Urinary bladder (tissue), 4 donors: ENCODE data around the gene LARGE2. TPM values are rescaled to one million over a fixed set of nuclear protein-coding genes. Genes with fewer than 3 reads are reported as not detected.

Experiments used
- DNase-seq: peaks from one replicate; pipeline ENCODE4 v3.0.0-alpha.2; 2015; ENCODE audit errors: extremely low spot score
- H3K27ac ChIP-seq: one replicate; pipeline ENCODE4 v1.5.1; 2013; ENCODE audit warnings: low read depth, mild to moderate bottlenecking, moderate library complexity
- H3K36me3 ChIP-seq: one replicate; pipeline ENCODE4 v1.6.1; 2013; ENCODE audit warnings: mild to moderate bottlenecking, moderate library complexity; ENCODE audit not compliant: insufficient read depth
- H3K4me1 ChIP-seq: one replicate; pipeline ENCODE4 v1.6.1; 2013; ENCODE audit warnings: mild to moderate bottlenecking, moderate library complexity; ENCODE audit not compliant: insufficient read depth
- H3K4me3 ChIP-seq: one replicate; pipeline ENCODE4 v1.5.1; 2013; ENCODE audit warnings: low read depth, low read length
- WGBS: extraction: QIAGEN DNeasy Blood & Tissue Kit; methylation state at CpG from one replicate; pipeline ENCODE4 v1.1.7; 2013; 5-methylcytosine and 5-hydroxymethylcytosine counted together
- polyA plus RNA-seq: library from polyadenylated mRNA; stranded (reverse); fragments of 200-250 nt; gene quantifications from one replicate; pipeline ENCODE4 v1.2.3, GENCODE V29; 2013
- total RNA-seq: library from RNA; depleted of rRNA; stranded (reverse); fragments of >200 nt; gene quantifications from one replicate; pipeline ENCODE4 v1.2.3, GENCODE V29; 2014
- donor health status: healthy with polysubstance abuse.
- donor health status: healthy.

Gene LARGE2
- total and polyA plus RNA-seq, 2 donors: 1.3 to 4.0 TPM

DNA sequence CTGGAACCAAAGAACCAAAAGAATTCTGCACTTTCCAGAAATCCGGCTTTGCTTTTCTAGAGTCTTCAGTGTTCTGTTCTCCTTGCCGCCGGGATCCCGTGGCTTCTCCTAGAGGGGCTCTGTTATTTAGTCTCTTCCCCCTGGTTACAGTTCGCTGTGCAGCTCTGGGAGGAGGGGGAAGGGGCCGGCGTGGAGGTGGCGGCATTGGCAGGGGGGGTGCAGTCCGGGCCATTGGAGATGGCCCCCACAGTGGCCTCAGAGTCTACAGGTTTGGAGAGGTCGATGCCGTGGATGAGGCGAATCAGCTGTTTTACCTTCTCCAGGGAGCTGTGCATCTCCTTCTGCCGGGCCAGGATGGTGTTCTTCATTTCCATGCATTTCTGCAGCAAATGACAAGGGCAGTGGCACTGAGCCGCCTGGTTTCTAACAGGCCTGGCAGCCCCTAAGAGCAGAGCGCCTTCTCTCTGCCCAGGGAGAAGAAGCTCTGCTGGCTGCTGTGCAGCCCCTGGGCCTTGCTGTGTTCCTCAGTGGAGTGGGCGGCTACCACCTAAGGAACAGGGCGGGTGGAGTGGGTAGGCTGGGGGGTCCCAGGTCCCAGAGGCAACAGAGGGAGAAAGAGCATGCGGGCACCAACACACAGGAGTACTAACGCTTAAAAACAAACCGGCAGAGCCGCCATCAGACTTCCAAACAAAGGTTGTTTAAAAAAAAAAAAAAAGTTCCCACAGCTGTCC is 11.6 kb downstream of the LARGE2 start:
- DNase-seq: no peak
- H3K4me3 ChIP-seq: no peak overlapping the region
- H3K36me3 ChIP-seq: peaks cover 6% of the 10 kb centered on the region
- WGBS: 89% methylated on average over 21 of the region's 21 CpGs
- no peak overlapping the region for H3K27ac ChIP-seq
- no peaks in the 10 kb centered on the region for H3K4me1 ChIP-seq

DNA sequence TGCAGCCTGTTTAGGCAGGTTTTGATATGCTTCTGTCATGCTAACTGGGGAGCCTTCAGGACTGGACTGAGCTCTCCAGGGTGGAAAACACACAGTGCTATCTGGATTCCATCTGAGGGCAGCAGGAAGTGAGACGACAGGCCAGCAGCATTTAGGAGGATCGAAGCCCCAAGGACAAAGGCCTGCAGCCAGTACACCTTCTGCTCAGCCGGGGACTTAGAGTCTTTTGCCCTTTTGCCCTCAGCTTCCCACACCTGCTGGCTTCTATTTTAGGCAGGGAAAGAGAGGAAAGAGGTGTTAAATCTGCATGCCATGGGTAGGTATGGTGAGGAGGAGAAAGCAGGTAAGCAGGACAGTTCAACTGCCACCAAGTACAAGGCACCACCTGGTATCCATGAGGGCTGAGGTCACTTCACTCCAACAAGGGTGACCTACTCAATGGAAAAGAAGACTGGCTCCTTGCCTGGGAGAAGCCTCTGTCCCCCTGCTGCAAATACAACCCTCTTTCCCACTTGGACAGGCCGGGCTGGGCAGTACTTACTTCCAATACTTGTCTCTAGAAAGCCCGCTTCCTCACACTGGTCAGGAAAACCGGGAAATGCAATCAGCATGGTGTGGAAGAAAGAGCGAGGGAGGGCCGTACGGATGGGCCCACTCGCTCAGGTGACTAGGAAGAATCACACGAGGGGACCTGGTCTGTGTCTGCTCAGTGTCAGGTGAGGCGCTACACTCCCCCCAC is 12.3 kb downstream of the LARGE2 start:
- H3K27ac ChIP-seq: no peak overlapping the region
- no peaks in the 10 kb centered on the region for H3K4me1 ChIP-seq
- no peak overlapping the region for H3K4me3 ChIP-seq
- WGBS: 83% methylated on average over 12 of the region's 12 CpGs
- peaks cover 6% of the 10 kb centered on the region for H3K36me3 ChIP-seq
- DNase-seq: no peak

DNA sequence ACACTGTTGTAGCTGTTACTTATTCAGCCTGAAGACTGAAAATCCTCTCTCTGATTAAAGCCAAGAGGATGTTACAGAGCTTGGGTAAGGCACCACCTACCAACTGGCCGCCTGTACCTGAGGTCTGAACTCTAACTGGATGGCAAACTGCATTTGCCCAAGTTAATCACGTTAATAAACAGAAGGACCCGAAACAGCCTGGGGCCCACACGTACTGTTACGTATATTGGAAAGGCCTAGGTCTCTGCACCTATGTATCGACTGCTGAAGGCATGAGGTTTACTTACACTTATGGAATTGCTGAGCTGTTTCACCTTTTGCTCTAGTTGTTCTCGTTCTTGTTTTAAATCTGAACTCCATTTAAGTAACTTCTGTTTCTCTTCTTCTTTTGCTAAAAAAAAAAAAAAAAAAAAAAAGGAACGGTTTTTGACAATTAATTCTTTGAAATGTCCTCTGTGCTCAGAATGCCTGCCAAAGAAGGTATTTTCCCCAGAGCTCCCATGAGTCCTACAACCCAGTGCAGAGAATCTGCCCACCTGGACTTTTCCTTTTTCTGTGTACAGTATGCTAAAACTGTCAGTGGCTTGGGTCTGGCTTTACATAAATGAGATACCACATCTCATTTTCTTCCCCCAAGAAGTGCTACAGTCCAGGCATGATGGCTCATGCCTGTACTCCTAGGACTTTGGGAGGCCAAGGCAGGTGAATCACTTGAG is 13.1 kb downstream of the LARGE2 start:
- no peak for DNase-seq
- Histone ChIP-seq H3K36me3 (peaks cover 6% of the 10 kb centered on the region), H3K27ac (no peak overlapping the region), H3K4me1 (no peaks in the 10 kb centered on the region), H3K4me3 (no peak overlapping the region)
- WGBS: 91% methylated on average over 8 of the region's 8 CpGs

DNA sequence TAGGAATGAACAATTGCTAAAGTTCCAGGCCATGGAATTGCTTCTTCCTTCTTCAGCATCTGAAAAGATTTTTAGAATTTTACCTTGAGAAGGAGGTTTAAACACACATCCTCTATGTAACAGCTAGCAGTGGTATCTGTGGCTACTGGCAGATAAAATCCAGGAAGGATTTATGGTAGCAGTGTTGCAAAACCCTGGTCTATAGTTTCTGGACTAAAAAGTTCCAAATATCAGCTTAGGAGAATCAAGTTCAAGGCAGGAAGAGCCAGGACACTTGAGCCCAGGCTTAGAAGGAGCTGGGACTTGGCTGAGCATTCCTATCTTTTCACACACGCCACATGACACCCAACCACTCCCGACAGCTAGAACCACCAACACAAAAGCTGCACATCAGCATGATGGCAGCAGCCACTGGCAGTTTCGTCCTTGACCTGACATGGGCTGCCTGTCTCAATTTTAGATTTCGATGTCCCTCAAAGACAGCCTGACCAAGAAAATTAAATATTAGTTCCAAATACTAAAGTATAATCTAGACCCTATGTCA is 14.1 kb downstream of the LARGE2 start:
- peaks cover 6% of the 10 kb centered on the region for H3K36me3 ChIP-seq
- H3K27ac ChIP-seq: no peak overlapping the region
- WGBS: 85% methylated on average over 4 of the region's 4 CpGs
- no peak for DNase-seq
- no peaks in the 10 kb centered on the region for H3K4me1 ChIP-seq
- H3K4me3 ChIP-seq: no peak overlapping the region

DNA sequence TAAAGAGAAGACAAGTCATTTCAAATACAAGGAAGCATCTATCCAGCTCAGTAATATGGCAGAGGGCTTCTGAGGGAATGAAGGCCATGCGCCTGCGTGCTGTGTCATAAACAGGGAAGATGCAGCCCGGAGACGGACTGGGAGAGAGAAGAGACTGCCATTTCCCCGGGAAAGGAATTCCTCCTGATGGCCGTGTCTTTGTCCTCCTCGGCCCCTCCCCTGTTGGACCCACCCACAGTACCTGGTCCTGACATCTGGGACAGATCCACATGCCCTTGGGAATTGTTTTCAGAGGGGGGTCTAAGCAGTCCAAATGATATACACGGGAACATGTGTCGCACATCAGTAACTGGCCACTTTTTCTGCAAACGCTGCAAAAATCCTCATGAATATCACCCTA is 15.5 kb downstream of the LARGE2 start:
- Histone ChIP-seq H3K36me3 (peaks cover 6% of the 10 kb centered on the region), H3K4me1 (no peaks in the 10 kb centered on the region), H3K27ac (no peak overlapping the region), H3K4me3 (no peak overlapping the region)
- DNase-seq: no peak
- 89% methylated on average over 10 of the region's 10 CpGs for WGBS

DNA sequence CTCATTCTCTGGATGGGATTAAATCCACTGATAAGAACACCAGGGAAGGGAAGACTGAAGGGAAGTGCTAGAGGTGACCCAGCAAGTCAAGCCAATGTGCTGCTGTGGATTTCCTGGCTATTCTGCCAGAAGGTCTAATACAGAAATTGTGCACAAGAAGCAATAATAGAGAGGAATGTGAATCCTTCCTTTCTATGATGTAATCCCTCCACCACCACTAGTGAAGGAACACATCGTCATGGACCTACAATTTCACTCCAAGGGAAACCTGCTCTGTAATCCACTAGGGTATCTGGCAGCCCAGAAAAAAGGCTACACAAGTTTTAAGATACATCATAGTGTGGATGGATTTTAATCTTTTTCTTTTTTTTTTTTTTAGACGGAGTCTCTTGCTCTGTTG is 17.4 kb downstream of the LARGE2 start:
- no peaks in the 10 kb centered on the region for H3K4me1 ChIP-seq
- WGBS: 81% methylated on average over 2 of the region's 2 CpGs
- peaks cover 3% of the 10 kb centered on the region for H3K36me3 ChIP-seq
- no peak for DNase-seq
- no peak overlapping the region for H3K27ac ChIP-seq
- no peak overlapping the region for H3K4me3 ChIP-seq

DNA sequence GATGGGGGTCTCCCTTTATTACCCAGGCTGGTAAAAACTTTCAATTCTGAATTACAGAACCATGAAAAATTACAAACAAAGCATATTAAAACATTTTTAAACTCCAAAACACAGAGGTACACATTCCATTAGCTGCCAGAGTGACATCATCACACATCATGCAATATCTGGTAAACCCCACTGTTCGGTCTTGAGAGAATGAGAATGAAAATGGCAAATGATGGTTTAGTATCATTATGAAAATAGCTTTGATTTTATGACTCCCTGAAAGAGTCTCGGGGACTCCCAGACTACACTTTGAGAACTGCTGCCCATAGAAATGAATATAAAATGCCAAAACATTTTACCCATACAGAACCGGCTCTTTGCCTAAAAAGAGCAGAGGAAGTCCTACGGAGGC is 18.8 kb downstream of the LARGE2 start:
- Histone ChIP-seq H3K36me3 (no peaks in the 10 kb centered on the region), H3K4me1 (no peaks in the 10 kb centered on the region), H3K4me3 (no peak overlapping the region), H3K27ac (no peak overlapping the region)
- WGBS: 93% methylated on average over 4 of the region's 4 CpGs
- DNase-seq: no peak

DNA sequence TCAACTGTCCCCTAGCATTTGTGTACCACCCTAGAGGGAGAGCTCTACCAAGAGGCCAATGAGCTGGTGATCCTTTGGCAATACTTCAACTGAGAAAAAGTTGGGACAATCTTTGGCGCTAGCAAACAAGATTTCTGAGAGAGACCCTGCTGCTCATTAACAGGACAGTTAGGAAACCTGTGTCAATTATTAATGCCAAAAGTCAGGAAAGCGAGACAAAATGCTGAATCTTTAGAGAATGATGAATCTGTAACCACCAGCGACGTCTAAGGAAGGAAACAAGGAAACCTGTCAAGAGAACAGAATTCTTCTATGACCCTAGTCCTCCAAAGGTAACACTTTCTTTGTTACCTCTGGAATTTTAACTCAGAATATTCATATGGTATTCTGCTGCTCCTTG is 19.9 kb downstream of the LARGE2 start:
- H3K4me3 ChIP-seq: no peak overlapping the region
- no peaks in the 10 kb centered on the region for H3K4me1 ChIP-seq
- no peaks in the 10 kb centered on the region for H3K36me3 ChIP-seq
- WGBS: 96% methylated on average over 4 of the region's 4 CpGs
- DNase-seq: no peak
- H3K27ac ChIP-seq: no peak overlapping the region

DNA sequence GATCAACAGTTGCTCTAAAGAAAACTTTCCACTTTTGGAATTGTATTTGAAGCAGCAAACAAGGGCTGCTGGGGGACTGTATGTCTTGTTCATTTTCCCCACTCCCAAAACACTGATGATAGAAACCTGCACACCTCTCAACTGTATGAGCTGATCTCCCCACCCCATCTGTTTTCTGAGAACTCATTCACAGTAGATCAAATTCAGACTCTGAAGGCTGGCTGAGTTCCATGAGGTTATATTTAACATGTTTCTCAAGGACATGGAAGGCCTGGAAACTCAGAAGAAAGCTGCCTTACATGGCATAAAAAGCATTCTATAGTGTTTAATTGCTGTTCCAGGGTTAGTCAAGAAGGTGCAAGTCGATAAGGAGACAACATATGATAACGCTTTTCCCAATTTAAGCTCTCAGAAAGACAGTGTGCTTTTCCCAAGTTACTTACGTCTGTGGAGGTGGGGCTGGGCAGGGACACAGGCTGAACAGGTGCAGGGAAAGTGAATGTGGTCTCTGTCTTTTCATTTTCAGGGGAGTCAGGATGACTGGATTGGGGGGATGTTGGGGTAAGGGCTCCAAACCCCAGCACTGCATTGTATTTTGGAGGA is 23.0 kb downstream of the LARGE2 start:
- WGBS: 76% methylated on average over 3 of the region's 3 CpGs
- H3K27ac ChIP-seq: no peak overlapping the region
- no peak for DNase-seq
- H3K4me1 ChIP-seq: no peaks in the 10 kb centered on the region
- no peak overlapping the region for H3K4me3 ChIP-seq
- H3K36me3 ChIP-seq: peaks cover 4% of the 10 kb centered on the region

DNA sequence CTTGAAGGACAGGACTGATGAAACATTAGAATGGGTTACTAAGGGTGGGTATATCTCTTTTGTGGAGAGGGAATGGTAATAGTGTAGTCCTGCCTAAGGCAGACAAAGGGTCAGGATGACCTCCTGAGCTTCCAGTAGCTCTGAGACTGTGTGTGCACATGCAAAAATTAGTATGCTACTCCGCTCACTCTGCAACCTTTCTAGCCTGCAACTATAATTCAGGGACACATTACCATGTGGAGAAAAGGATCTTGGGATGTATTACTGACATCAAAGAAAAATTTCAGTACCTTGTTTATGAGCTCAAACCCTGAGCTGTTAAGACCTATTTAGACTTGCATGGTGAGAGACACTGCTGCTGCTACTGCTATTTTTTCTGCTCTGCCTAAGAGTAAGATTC is 25.4 kb downstream of the LARGE2 start:
- H3K4me1 ChIP-seq: no peaks in the 10 kb centered on the region
- no peak overlapping the region for H3K27ac ChIP-seq
- 98% methylated on average over 1 of the region's 1 CpG for WGBS
- no peak for DNase-seq
- H3K4me3 ChIP-seq: no peak overlapping the region
- peaks cover 6% of the 10 kb centered on the region for H3K36me3 ChIP-seq

DNA sequence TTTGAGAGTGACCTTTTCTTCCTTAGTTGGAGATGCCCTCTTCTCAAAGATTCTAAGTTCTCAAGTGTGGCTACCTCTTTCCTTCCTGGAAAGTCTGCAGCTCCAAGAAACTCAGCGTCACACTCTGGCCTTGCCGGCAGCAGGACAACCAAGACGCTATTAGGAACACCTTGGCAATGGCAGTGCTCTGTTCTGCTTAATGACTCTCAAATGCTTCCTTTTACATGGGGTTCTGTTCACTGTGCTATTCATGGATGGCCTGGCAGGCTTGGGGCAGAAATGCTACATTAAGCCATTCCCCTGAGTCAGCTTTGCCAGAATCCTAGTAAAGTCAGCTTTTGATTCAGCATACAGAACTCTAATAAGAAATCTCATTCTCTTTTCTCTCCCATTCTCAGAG is 25.9 kb downstream of the LARGE2 start:
- no peak for DNase-seq
- no peak overlapping the region for H3K4me3 ChIP-seq
- 96% methylated on average over 3 of the region's 3 CpGs for WGBS

DNA sequence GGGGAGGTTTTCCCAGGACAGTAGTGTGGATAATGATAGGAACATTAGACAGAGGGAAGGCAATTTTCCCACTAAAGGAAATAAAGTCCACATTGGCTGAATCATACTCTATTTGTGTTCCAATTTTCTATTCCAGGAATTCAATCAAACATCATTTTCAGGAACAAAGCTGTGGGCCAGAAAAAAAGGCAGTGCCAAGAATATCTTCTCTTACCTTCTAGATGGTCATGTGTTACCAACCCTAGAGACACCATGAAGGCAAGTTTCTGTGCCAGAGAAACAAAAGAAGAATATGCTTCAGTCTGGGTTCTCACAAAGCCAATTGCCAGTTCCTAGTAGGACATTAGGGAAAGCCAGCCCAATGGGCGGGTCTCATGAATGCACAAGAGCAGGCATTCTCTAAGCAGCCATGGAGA is 27.5 kb downstream of the LARGE2 start:
- 83% methylated on average over 1 of the region's 1 CpG for WGBS

More for the DNA sequence above, 25.9 kb downstream of the LARGE2 start:
- peaks cover 10% of the 10 kb centered on the region for H3K36me3 ChIP-seq
- no peaks in the 10 kb centered on the region for H3K4me1 ChIP-seq
- no peak overlapping the region for H3K27ac ChIP-seq

DNA sequence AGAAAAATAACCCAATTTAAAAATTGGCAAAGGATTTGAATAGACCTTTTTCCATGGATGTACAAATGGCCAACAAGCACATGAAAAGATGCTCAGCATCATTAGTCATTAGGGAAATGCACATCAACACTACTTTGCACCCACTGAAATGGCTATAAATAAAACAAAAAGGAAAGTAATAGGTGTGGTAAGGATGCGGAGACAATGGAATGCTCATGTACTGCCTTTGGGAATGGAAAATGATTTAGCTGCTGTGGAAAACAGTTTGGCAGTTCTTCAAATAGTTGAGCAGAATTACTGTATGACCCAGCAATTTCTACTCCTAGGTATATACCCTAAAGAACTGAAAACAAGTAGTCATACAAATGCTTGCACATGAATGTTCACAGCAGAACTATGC is 37.4 kb downstream of the LARGE2 start:
- H3K27ac ChIP-seq: no peak overlapping the region
- no peaks in the 10 kb centered on the region for H3K4me1 ChIP-seq
- H3K4me3 ChIP-seq: no peak overlapping the region
- WGBS: 85% methylated on average over 1 of the region's 1 CpG
- no peak for DNase-seq
- H3K36me3 ChIP-seq: no peaks in the 10 kb centered on the region

More for the DNA sequence above, 27.5 kb downstream of the LARGE2 start:
- Histone ChIP-seq H3K4me3 (no peak overlapping the region), H3K27ac (peak overlapping the region; percentile 1), H3K4me1 (no peaks in the 10 kb centered on the region), H3K36me3 (peaks cover 10% of the 10 kb centered on the region)
- no peak for DNase-seq
